HEK293 (cell line): ENCODE data around the gene DCDC2B.

ENCODE experiments used
- CTCF ChIA-PET: fragments of 350-600 bp; formaldehyde crosslinking; extraction: SDS; loops from one replicate; lab custom pipeline; 2021; ENCODE audit warnings: antibody characterized with exemption; lab: Yijun Ruan, JAX
- POLR2A ChIA-PET: fragments of 300-600 bp; formaldehyde crosslinking; extraction: SDS; loops from one replicate; lab custom pipeline; 2020; ENCODE audit warnings: antibody characterized with exemption, inconsistent platforms; lab: Yijun Ruan, JAX
- H3K27ac ChIP-seq: fragments of 200-500 bp; sonication (Bioruptor generic); 2 replicates; pipeline ENCODE4 v1.5.1; 2014; ENCODE audit warnings: low read depth, low read length, control low read depth, inconsistent platforms; ENCODE audit errors: extremely low read depth
- H3K36me3 ChIP-seq, 2 experiments: fragments of 200-500 bp in 1 of 2; sonication (Bioruptor generic) in 1 of 2; 1 replicate in 1 of 2; 2 replicates in 1 of 2; pipeline ENCODE4 v1.5.1; 2014 to 2017; ENCODE audit warnings: inconsistent platforms in 2 of 2, low read length in 2 of 2; ENCODE audit not compliant: control insufficient read depth in 2 of 2, insufficient read depth in 1 of 2
- H3K4me1 ChIP-seq: fragments of 200-500 bp; sonication (Bioruptor generic); 2 replicates; pipeline ENCODE4 v1.5.1; 2014; ENCODE audit warnings: mild to moderate bottlenecking, low read length, inconsistent platforms; ENCODE audit not compliant: control insufficient read depth, insufficient read depth
- H3K4me3 ChIP-seq: 2 replicates; pipeline ENCODE4 v1.5.1; 2011; ENCODE audit warnings: low read depth, mild to moderate bottlenecking, control low read depth, low read length, moderate library complexity
- H3K9me3 ChIP-seq: fragments of 200-500 bp; sonication (Bioruptor generic); 2 replicates; pipeline ENCODE4 v1.5.1; 2014; ENCODE audit warnings: low read depth, low read length, inconsistent platforms; ENCODE audit not compliant: control insufficient read depth, insufficient read depth
- EGR2 ChIP-seq: fragments of 450-650 bp; formaldehyde crosslinking; IDR thresholded peaks from 2 replicates; pipeline ENCODE4 v1.5.1; 2016; ENCODE audit warnings: low read depth, missing biosample characterization, missing genetic modification characterization
- FEZF1 ChIP-seq: fragments of 450-650 bp; formaldehyde crosslinking; IDR thresholded peaks from 2 replicates; pipeline ENCODE4 v1.5.1; 2016; ENCODE audit warnings: missing biosample characterization, missing genetic modification characterization
- PRDM1 ChIP-seq: fragments of 450-650 bp; formaldehyde crosslinking; IDR thresholded peaks from 2 replicates; pipeline ENCODE4; 2016; ENCODE audit warnings: missing biosample characterization, missing genetic modification characterization
- SALL2 ChIP-seq: fragments of 450-650 bp; formaldehyde crosslinking; IDR thresholded peaks from 2 replicates; pipeline ENCODE4 v1.5.0; 2017; ENCODE audit warnings: missing biosample characterization, mild to moderate bottlenecking, missing genetic modification characterization, borderline replicate concordance
- TCF7L2 ChIP-seq: IDR thresholded peaks from 2 replicates; pipeline ENCODE4 v1.6.1; 2011; ENCODE audit warnings: low read depth, mild to moderate bottlenecking, inconsistent platforms, low read length, moderate library complexity, borderline replicate concordance
- TSHZ1 ChIP-seq: fragments of 450-650 bp; formaldehyde crosslinking; IDR thresholded peaks from 2 replicates; pipeline ENCODE4 v1.5.1; 2016; ENCODE audit warnings: missing biosample characterization, missing genetic modification characterization, borderline replicate concordance
- WT1 ChIP-seq: fragments of 450-650 bp; formaldehyde crosslinking; IDR thresholded peaks from 2 replicates; pipeline ENCODE4 v1.5.1; 2016; ENCODE audit warnings: missing biosample characterization, missing genetic modification characterization
- ZBTB6 ChIP-seq: fragments of 450-650 bp; formaldehyde crosslinking; IDR thresholded peaks from 2 replicates; pipeline ENCODE4 v1.5.1; 2017; ENCODE audit warnings: missing biosample characterization, missing genetic modification characterization
- ZNF221 ChIP-seq: fragments of 450-650 bp; formaldehyde crosslinking; IDR thresholded peaks from 2 replicates; pipeline ENCODE4 v1.5.1; 2017; ENCODE audit warnings: missing biosample characterization, missing genetic modification characterization, borderline replicate concordance
- ZNF223 ChIP-seq: fragments of 450-650 bp; formaldehyde crosslinking; IDR thresholded peaks from 2 replicates; pipeline ENCODE4 v1.5.1; 2016; ENCODE audit warnings: missing biosample characterization, missing genetic modification characterization
- ZNF350 ChIP-seq: fragments of 450-650 bp; formaldehyde crosslinking; IDR thresholded peaks from 2 replicates; pipeline ENCODE4 v1.5.0; 2017; ENCODE audit warnings: missing biosample characterization, mild to moderate bottlenecking, missing genetic modification characterization
- ZNF391 ChIP-seq: fragments of 450-650 bp; formaldehyde crosslinking; IDR thresholded peaks from 2 replicates; pipeline ENCODE4 v1.5.1; 2016; ENCODE audit warnings: low read depth, missing biosample characterization, missing genetic modification characterization, borderline replicate concordance
- ZNF394 ChIP-seq: fragments of 450-650 bp; formaldehyde crosslinking; IDR thresholded peaks from 2 replicates; pipeline ENCODE4 v1.5.1; 2016; ENCODE audit warnings: missing biosample characterization, missing genetic modification characterization, mild to moderate bottlenecking, moderate library complexity, borderline replicate concordance
- ZNF398 ChIP-seq: fragments of 450-650 bp; formaldehyde crosslinking; IDR thresholded peaks from 2 replicates; pipeline ENCODE4 v1.5.1; 2017; ENCODE audit warnings: missing biosample characterization, missing genetic modification characterization
- ZNF449 ChIP-seq: fragments of 450-650 bp; formaldehyde crosslinking; IDR thresholded peaks from 2 replicates; pipeline ENCODE4 v1.5.1; 2017; ENCODE audit warnings: missing biosample characterization, mild to moderate bottlenecking, missing genetic modification characterization, moderate library complexity
- ZNF521 ChIP-seq: fragments of 450-650 bp; formaldehyde crosslinking; IDR thresholded peaks from 2 replicates; pipeline ENCODE4 v1.5.1; 2017; ENCODE audit warnings: missing biosample characterization, mild to moderate bottlenecking, missing genetic modification characterization
- ZNF555 ChIP-seq: fragments of 450-650 bp; formaldehyde crosslinking; conservative IDR thresholded peaks from 2 replicates; pipeline ENCODE4 v1.5.1; 2017; ENCODE audit warnings: missing biosample characterization, mild to moderate bottlenecking, missing genetic modification characterization, inconsistent platforms
- ZNF600 ChIP-seq: fragments of 450-650 bp; formaldehyde crosslinking; IDR thresholded peaks from 2 replicates; pipeline ENCODE4 v1.5.1; 2016; ENCODE audit warnings: missing biosample characterization, missing genetic modification characterization
- ZNF621 ChIP-seq: fragments of 450-650 bp; formaldehyde crosslinking; IDR thresholded peaks from 2 replicates; pipeline ENCODE4 v1.5.1; 2017; ENCODE audit warnings: missing biosample characterization, missing genetic modification characterization
- ZNF623 ChIP-seq: fragments of 450-650 bp; formaldehyde crosslinking; IDR thresholded peaks from 2 replicates; pipeline ENCODE4 v1.5.1; 2016; ENCODE audit warnings: missing biosample characterization, missing genetic modification characterization
- ZNF660 ChIP-seq: fragments of 450-650 bp; IDR thresholded peaks from 2 replicates; pipeline ENCODE4 v1.5.1; 2018; ENCODE audit warnings: missing biosample characterization, mild to moderate bottlenecking, missing genetic modification characterization
- ZXDB ChIP-seq: fragments of 450-650 bp; formaldehyde crosslinking; IDR thresholded peaks from 2 replicates; pipeline ENCODE4 v1.5.1; 2016; ENCODE audit warnings: missing biosample characterization, missing genetic modification characterization

The DCDC2B gene

GRCh38 chr1:32256473-32257226 lies 47.8 kb downstream of the DCDC2B start:
- Histone ChIP-seq H3K36me3 (no peaks in the 10 kb centered on the region), H3K9me3 (no peaks in the 10 kb centered on the region), H3K4me1 (no peaks in the 10 kb centered on the region), H3K27ac (no peak overlapping the region), H3K4me3 (no peak overlapping the region)
- ChIA-PET POLR2A (interaction anchor here (1.5 to 1.6 kb wide), 2 partner anchors 79 to 80 kb away, joined by 3 to 4 read pairs; partner anchors contain the start of gene MARCKSL1), CTCF (interaction anchor here (0.5 to 4.6 kb wide), 3 partner anchors 9 to 41 kb away, joined by 3 to 40 read pairs (median 5); partner anchors contain the start of gene FAM167B)
- no peak for TF ChIP-seq TCF7L2
- no peak for TF ChIP-seq ZNF555 (tag by site-specific recombination)
- no peak for TF ChIP-seq EGR2 (tag by site-specific recombination)
- no peak for TF ChIP-seq ZNF660
- no peak for TF ChIP-seq TSHZ1 (tag by site-specific recombination)
- TF ChIP-seq FEZF1: no peak
- no peak for TF ChIP-seq ZNF350 (tag by site-specific recombination)

GRCh38 chr1:32257227-32257508 lies 48.3 kb downstream of the DCDC2B start:
- no peaks in the 10 kb centered on the region for H3K4me1 ChIP-seq
- CTCF ChIA-PET: interaction anchor here (4.6 kb wide), 1 partner anchor 10 kb away, joined by 40 read pairs; the partner anchor contains the start of gene FAM167B
- no peak overlapping the region for H3K27ac ChIP-seq
- TF ChIP-seq ZNF391 (no peak), ZBTB6 (no peak), SALL2 (tag by site-specific recombination) (no peak), ZNF223 (tag by site-specific recombination) (no peak), ZNF600 (tag by site-specific recombination) (no peak), ZNF394 (tag by site-specific recombination) (no peak), ZNF621 (tag by site-specific recombination) (no peak), ZNF398 (tag by site-specific recombination) (no peak), ZNF221 (tag by site-specific recombination) (no peak), ZNF449 (tag by site-specific recombination) (no peak), ZXDB (tag by site-specific recombination) (no peak), WT1 (tag by site-specific recombination) (no peak), ZNF521 (no peak), ZNF623 (no peak), PRDM1 (tag by site-specific recombination) (no peak)
- TF ChIP-seq, all 188 proteins: peak for 0
- Histone ChIP-seq H3K9me3 (no peaks in the 10 kb centered on the region), H3K36me3 (no peaks in the 10 kb centered on the region), H3K4me3 (no peak overlapping the region)
- POLR2A ChIA-PET: interaction anchor here (1.5 kb wide), 1 partner anchor 79 kb away, joined by 3 read pairs; the partner anchor contains the start of gene MARCKSL1
